Measurements from ENCODE around the gene CCDC201. TPM values are rescaled to one million over a fixed set of nuclear protein-coding genes. Genes with fewer than 3 reads are reported as not detected.

CCDC201 gene
- total and polyA plus RNA-seq, 2 of the 8 experiments (the other 6 are each of a cell fraction or from before 2014, with no cell fraction given): not detected

- POLR2A ChIA-PET (ENCODE audit: partially characterized antibody): interaction anchor here (1.2 kb wide), 1 partner anchor 12 kb away, joined by 3 read pairs; no protein-coding TSS in a partner anchor
- no peak overlapping the region for H2AFZ ChIP-seq (ENCODE audit: low read length)
- H2BK5ac ChIP-seq (ENCODE audit: low read depth, low read length): no peak overlapping the region
- no peak overlapping the region for H3K4me2 ChIP-seq (ENCODE audit: insufficient read depth in 1 of 2, low read depth in 2 of 2, low read length in 2 of 2)
- H3K4ac ChIP-seq (replicated peaks; ENCODE audit: insufficient read length, low read depth, low read length): no peak overlapping the region
- no peak overlapping the region for H3K27ac ChIP-seq (ENCODE audit: low read depth, low read length)
- WGBS, 2 experiments (ENCODE audit: extremely low coverage in 1 of 2, insufficient coverage in 1 of 2, insufficient read length in 1 of 2, insufficient replicate concordance in 2 of 2, low coverage in 1 of 2, low lambda C conversion rate in 2 of 2, missing lambda C conversion rate in 1 of 2): 90% methylated on average over 8 of the region's 8 CpGs; no CpG with 5 or more reads in 1 of the 2 experiments
- H3K18ac ChIP-seq (ENCODE audit: extremely low read depth, low read length): no peak overlapping the region
- DNase-seq (ENCODE audit: low read depth in 1 of 2, low spot score in 2 of 2) (no peak), FAIRE-seq (no peak)
- no peaks in the 10 kb centered on the region for H3K79me1 ChIP-seq (ENCODE audit: low read depth, low read length)
- no peak overlapping the region for H2AK5ac ChIP-seq (ENCODE audit: low read depth, low read length)
- no peak overlapping the region for H3K56ac ChIP-seq (replicated peaks; ENCODE audit: insufficient read length, low read depth, low read length)
- H2BK20ac ChIP-seq (ENCODE audit: low read length): no peak overlapping the region
- no peak overlapping the region for H2BK15ac ChIP-seq (ENCODE audit: low read length)
- H3K79me2 ChIP-seq (ENCODE audit: control insufficient read depth in 1 of 2, insufficient read depth in 2 of 2, low read length in 2 of 2): no peaks in the 10 kb centered on the region
- peaks cover 2 to 15% (median 9%) of the 10 kb centered on the region in 4 experiments for H3K4me1 ChIP-seq (replicated peaks in 1 of 4; ENCODE audit: control insufficient read depth in 3 of 4, insufficient read depth in 4 of 4, low read length in 3 of 4)
- H4K20me1 ChIP-seq (replicated peaks in 1 of 2; ENCODE audit: control insufficient read depth in 1 of 2, insufficient read depth in 2 of 2, low read length in 2 of 2): no peaks in the 10 kb centered on the region
- H3K36me3 ChIP-seq (ENCODE audit: control insufficient read depth in 2 of 4, insufficient read depth in 4 of 4, low read length in 3 of 4): no peaks in the 10 kb centered on the region
- CTCF ChIA-PET (ENCODE audit: partially characterized antibody): interaction anchor here (0.7 to 3.8 kb wide), 16 partner anchors 8 to 1291 kb away, joined by 3 to 22 read pairs (median 4); partner anchors contain the start of gene IGFBP3
- no peak overlapping the region for H3K4me3 ChIP-seq (ENCODE audit: extremely low read depth in 1 of 4, insufficient read depth in 2 of 4, low read depth in 3 of 4, low read length in 4 of 4)
- no peak overlapping the region for H4K8ac ChIP-seq (ENCODE audit: extremely low read depth, insufficient read depth, low read length)
- peaks cover 11% of the 10 kb centered on the region; the same call in 1 of the 2 replicates for H3K23me2 ChIP-seq (ENCODE audit: low read depth, low read length)
- H2BK12ac ChIP-seq (ENCODE audit: low read depth, low read length): no peak overlapping the region
- H3K9ac ChIP-seq (replicated peaks in 1 of 4; ENCODE audit: extremely low read depth in 1 of 4, low read depth in 3 of 4, low read length in 3 of 4): no peak overlapping the region
- peaks cover 23 to 42% (median 35%) of the 10 kb centered on the region in 4 experiments for H3K27me3 ChIP-seq (replicated peaks in 1 of 4; ENCODE audit: control insufficient read depth in 3 of 4, extremely low read depth in 1 of 4, insufficient read depth in 3 of 4, low read length in 3 of 4)
- no peaks in the 10 kb centered on the region for H3K9me3 ChIP-seq (ENCODE audit: insufficient read depth in 2 of 2, low read depth in 1 of 2, low read length in 1 of 2)
- H2BK120ac ChIP-seq (replicated peaks; ENCODE audit: low read depth, low read length): no peak overlapping the region
- H3K23ac ChIP-seq (ENCODE audit: insufficient read length): no peak overlapping the region
- no peak overlapping the region for H4K91ac ChIP-seq (replicated peaks; ENCODE audit: insufficient read length, low read length)
- H4K5ac ChIP-seq (ENCODE audit: insufficient read length, low read depth, low read length): no peak overlapping the region
- TF ChIP-seq GABPA (IDR thresholded peaks at IDR 0.05; ENCODE audit: borderline replicate concordance, insufficient read depth, low read length): no peak
- no peak for TF ChIP-seq SP1 (IDR thresholded peaks at IDR 0.05; ENCODE audit: low read depth, low read length)
- no peak for TF ChIP-seq CHD2 (IDR thresholded peaks at IDR 0.05; ENCODE audit: low read length)
- no peak for TF ChIP-seq TAF7 (optimal IDR thresholded peaks at IDR 0.05; ENCODE audit: borderline replicate concordance, low read depth, low read length)
- no peak for TF ChIP-seq SIN3A (conservative IDR thresholded peaks at IDR 0.05 in 1 of 2, IDR thresholded peaks at IDR 0.05 in 1 of 2; ENCODE audit: low read depth in 1 of 2, low read length in 2 of 2)
- TF ChIP-seq HDAC6 (IDR thresholded peaks at IDR 0.05; ENCODE audit: low read depth, low read length): no peak
- TF ChIP-seq TAF1 (IDR thresholded peaks at IDR 0.05; ENCODE audit: low read depth, low read length): no peak
- TF ChIP-seq SIX5 (IDR thresholded peaks at IDR 0.05; ENCODE audit: low read depth, low read length): no peak
- H3K14ac ChIP-seq (ENCODE audit: insufficient read length): no peak overlapping the region
Measured at GRCh38 chr7:45890125-45890901, 17.4 kb upstream of the CCDC201 start.

Data from H1 (cell line).